ENCODE results near the gene LRRC8D.

DNA sequence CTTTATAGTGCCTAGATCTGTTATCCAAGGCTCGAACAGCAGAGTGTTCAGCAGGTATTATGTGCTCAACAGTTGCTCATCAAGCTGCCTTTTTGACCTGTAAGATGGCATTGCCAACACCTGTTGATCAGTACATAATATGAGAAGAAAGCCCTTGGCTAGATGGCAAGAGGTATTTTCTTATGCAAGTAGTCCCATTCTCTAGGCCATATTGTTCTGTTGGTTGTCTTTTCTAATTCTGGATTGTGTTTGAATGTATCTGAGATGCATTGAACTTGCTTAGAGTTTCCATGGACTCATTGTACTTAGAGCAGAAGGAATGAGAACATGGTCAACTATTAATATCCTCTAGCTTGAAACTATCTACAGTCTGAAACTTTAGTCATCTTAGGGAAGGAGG lies 57.4 kb downstream of the LRRC8D start:
- TF ChIP-seq, protein P1, sequence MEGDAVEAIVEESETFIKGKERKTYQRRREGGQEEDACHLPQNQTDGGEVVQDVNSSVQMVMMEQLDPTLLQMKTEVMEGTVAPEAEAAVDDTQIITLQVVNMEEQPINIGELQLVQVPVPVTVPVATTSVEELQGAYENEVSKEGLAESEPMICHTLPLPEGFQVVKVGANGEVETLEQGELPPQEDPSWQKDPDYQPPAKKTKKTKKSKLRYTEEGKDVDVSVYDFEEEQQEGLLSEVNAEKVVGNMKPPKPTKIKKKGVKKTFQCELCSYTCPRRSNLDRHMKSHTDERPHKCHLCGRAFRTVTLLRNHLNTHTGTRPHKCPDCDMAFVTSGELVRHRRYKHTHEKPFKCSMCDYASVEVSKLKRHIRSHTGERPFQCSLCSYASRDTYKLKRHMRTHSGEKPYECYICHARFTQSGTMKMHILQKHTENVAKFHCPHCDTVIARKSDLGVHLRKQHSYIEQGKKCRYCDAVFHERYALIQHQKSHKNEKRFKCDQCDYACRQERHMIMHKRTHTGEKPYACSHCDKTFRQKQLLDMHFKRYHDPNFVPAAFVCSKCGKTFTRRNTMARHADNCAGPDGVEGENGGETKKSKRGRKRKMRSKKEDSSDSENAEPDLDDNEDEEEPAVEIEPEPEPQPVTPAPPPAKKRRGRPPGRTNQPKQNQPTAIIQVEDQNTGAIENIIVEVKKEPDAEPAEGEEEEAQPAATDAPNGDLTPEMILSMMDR (IDR thresholded peaks at IDR 0.05): no peak
- no peak for TF ChIP-seq POLR2A (IDR thresholded peaks at IDR 0.05)

All from esophagus squamous epithelium (tissue), 4 donors.